ENCODE results near the gene HOXB5. TPM values are rescaled to one million over a fixed set of nuclear protein-coding genes. Genes with fewer than 3 reads are reported as not detected.

Gene HOXB5
- total RNA-seq, 1 donor from 2014 or later: not detected

DNA sequence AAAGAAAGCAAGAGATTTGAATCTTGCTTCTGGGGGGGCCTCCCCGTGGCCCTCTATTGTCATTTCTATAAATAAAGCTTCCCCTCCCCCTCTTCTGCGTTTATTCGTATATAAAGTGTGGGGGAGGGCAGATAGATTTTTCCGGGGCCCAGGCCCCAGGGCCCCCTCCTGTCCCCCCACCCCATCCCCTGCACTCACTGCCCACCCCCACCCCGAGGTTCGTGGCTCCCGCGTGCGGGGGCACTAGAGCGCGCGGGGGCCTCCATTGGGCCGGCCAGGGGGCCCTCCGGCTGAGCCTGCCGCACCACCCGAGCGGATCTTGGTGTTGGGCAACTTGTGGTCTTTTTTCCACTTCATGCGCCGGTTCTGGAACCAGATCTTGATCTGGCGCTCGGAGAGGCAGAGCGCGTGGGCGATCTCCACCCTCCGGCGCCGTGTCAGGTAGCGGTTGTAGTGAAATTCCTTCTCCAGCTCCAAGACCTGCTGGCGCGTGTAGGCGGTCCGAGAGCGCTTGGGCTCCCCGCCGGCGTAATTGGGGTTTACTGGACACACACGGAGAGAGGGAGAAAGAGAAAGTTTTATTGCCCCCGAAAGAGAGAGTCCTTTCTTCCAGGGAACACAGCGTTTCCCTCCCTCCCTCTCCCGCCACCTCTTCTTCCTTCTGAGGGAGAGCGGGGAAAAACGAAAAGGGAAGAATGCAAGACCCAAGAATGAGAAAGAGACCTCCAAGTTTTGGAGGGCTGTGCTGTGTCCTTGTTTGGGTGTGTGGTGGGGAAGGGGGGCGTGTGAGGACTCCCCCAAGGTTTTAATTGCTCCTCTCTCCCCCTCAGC, 16.9 kb downstream of the HOXB5 start:
- peak; percentile 45 to 54 for DNase-seq (ENCODE audit: low read depth in 2 of 2)

DNA sequence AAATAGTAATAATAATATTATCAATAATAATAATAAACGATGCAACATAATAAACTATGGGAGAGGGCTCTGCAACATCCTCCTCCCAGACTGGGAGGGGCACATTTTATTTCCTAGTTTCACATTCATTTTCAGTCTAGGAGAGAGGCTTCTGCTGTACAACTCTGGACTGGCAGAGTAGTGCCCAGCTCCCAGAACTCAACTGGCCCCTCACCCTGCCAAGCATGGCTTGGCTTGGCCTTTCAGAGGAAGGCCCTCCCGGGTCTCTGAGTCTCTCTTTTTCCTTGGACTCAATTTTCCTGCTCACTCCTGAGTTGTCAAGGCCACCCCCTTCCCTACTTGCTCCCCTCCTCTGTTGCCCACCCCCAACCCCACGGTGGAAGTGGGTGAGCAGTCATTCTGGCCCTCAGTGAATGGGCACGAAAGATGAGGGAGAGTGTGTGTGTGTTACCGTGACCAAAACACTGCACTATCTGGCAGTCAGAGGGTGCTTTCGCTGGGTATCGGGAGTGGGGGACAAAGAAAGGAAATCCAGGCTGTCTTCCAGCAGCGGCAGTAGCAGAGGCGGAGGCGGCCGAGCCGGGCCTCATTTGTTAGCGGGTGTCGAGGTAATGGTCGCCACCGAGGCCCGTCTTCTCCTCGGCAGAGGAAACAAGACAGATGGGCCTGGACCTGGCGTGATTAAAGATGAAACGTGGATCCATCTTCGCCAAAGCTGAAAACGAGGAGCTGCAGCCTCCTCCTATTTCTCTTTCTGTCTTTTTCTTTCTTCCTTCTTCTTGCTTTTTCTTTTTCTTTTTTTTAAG, 17.7 kb downstream of the HOXB5 start:
- DNase-seq (ENCODE audit: low read depth in 2 of 2): peak; percentile 46 to 48

DNA sequence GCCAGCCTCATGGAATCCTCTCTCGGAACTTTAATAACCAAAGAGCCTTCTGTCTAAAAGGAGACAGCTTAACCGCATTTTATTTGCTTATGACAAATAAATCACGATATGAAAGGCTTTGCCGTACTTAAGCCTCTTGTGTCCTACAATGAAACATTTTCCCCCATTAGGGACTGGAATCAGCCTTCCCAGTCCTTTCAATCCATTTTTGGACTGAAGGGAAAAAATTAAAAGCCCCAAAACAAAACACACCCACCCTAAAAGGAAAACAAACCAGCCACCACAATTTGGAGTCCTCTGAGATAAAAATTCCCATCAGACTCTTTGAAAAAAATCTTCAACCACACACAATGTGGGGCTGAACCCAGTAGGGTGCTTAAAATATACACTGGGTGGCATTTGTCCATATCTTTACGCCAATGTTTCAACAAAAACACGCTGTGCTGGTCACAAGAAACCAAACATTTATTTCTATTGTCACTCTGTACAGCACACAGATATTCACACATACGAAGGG, 18.5 kb downstream of the HOXB5 start:
- DNase-seq (ENCODE audit: low read depth in 2 of 2): no peak

DNA sequence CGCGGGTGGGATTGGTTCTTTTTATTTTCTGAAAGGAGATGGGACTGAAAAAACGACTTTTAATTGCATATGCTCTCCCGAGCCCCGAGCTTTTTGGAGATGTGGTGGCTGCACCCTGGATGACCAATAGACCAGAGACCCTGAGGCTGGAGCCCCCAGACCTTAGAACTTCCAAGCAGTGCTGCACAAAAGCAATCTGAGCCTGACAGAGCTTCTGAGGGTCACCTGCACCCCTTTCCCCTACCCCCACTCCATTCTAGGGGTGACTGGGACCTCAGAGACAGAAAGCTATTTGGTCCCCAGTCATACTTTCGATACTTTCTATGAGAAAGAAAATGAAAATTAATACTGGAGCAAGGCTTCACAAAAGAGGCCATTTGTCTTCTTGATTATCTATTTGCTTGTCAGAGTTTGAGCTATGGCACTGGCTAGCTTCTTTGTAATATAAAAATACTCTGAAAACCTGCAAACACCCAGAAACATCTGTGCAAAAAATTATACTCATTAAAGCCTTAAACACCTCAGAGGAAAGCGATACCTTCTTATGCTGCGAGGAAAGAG, 19.0 kb downstream of the HOXB5 start:
- no peak for DNase-seq (ENCODE audit: low read depth in 2 of 2)

DNA sequence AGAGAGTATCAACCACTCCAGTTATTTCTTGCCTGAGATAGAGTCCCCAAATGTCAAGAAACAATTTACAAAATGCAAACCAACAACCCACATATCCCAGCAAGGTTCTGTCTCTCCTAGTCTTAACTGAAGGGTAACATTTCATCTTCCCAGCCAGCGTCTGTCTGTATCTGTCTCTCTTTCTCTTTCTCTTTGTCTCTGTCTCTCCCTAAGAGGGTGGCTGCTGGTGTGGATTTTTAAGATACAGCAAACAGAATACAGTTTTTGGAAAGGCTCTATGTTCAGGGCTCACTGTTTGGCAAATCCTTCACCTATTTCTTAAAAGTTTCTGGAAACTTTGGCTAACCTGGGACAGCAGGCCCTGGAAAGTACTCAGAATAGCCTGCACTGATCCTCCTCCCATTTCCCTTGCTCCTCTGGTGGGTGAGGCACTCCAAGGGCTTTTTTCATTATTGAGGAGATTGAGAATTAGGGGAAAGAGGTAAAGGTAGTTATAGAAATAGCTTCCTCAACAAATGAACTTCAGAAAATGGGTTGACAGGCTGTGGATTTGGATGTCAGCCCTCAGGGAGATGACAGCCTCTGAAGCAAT, 21.7 kb downstream of the HOXB5 start:
- DNase-seq (ENCODE audit: low read depth in 2 of 2): no peak

DNA sequence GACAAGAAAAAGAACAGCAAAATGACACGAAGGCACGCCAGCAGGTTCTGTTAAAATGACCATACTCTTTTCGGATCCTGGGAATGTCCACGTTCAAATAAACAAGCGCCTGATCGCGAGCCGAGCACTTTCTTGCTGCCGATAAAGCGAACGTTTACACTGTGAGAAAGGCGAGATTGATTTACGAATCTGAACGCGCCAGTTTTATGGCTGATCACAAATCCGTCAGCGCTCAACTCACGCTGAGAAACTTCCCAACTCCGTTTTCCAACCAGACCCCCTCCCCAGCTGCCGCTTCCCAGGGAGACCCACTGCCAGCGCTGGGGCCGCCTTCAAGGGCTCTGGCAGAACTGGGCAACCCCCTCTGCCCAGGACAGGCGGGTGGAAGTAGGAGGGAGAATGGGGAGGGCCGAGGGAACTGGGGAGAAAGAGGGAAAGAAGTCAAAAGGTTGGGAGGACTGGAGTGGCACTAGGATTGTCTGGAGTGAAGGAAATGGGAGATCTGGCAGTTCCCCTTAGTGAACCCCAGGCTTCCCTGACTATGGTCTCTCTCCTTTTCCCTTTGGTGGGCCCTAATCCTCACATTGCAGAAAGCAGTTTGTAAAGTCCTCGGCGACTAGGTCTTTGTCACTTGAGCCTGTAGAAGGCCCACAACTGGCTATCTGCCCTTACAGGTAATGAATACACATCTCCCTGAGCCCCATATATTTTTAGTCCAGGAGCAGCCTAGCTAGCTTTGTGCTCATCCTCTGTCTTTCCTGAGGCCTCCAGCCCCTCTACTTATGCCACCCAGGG, 22.4 kb downstream of the HOXB5 start:
- DNase-seq (ENCODE audit: low read depth in 2 of 2): peak in 1 of 2 donors; percentile 28

DNA sequence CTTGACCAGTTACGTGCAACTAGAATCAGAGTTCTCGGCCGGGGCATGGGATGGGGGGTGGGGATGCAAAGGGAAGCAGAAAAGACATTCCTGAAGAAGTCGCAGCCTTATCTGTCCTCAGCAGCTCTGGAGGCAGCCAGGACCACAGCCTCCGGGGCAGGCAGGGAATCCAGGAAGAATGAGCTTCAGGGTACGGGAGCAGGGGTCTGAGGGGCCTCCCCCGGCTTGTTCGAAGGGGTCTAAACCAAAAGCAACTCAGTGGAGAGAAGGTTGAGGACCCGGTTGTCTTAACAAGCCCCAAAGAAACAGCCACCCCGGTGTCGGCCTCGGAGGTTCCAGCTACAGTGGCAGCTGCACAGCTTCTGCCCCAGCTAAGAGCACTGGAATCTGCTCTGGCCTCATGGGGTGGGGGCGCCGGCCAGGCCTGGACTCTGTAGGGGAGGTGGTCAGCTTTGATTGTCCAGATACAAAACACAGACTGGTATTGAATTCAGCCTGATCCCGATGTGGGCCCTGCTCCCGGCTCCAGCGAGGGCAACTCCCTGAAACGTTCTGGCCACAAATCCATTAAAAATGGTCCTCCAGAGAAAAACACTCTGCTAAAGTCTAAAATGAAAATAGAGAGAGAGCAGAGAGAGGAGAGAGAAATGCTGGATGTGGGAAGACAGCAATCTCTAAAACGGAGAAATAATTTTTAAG, 23.1 kb downstream of the HOXB5 start:
- peak in 1 of 2 donors; percentile 28 for DNase-seq (ENCODE audit: low read depth in 2 of 2)

DNA sequence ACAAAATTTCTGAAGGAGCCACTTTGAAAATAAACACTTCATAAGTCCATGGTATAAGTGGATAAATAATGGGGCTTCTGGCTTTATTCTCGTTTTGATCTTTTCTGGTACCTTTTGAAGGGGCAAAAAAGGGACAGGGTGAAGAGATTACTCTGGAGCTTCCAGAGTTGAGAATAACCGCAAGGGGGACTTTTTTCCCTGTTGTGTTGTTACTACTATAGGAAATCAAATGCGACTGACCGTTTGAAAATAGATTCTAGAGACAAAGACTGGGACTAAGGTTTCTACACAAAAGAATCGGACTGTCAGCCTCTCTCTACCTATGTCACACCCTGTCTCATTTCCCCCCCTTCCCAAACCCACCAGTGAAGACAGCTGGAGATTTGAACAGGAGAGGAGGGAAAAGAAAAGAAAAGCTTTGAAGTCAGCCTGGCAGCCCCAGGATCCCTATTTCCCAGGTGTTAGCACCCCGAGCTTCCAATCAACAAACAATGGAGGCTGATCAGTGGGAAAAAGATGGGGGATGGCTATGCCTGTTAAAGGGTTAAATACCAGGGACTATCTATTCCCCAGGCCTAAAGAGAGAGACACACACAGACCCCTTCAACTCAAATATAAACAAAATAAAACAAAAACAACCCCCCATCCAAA, 23.8 kb downstream of the HOXB5 start:
- DNase-seq (ENCODE audit: low read depth in 2 of 2): no peak

DNA sequence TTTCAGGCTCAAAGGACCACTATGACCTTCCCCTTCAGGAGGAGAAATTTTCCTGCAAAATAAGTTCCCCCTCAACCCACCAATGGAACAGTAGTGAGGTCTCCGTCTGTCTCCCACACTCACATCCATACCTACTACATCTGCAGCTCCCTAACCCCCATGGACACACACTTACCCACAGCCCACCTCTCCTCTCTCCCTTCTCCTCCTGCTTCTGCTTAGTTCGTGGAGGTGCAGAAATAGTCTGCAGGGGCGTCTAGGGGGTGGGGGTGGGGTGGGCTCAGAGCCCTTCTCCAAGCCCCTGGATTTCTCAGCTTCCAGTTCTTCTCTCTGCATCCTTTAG, 24.4 kb downstream of the HOXB5 start:
- no peak for DNase-seq (ENCODE audit: low read depth in 2 of 2)

DNA sequence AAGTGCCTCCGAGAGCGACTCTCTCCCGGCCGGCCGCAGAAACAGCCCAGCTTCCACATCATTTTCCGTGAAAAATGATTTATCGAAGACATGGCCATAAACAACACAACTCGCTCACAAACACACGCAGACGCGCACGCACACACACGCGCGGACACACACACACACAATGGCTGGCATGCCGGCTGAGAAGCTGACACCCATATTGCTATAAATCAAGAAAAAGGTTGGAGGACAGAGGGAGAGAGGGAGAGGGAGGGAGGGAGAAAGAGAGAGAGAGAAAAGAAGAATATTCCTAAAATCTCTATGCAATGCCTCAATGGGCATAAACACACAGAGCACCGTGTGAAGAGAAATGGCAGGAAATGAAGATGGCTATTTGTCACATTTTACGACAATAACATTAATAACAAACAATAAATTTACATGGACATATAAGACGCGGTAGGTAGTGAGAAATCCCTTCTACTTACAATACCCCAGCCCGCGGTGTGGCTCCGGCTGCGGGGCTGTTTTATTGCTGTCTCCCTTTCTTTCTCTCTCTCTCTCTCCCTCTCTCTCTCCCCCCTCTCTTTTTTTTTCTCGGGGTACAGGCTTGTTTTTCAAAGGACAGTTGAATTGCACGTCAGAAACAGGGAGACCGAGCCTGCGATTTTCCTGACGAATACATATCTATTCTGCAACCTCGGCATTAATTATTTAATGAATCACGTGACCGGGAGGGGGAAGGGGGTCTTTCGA, 24.9 kb downstream of the HOXB5 start:
- peak; percentile 62 to 64 for DNase-seq (ENCODE audit: low read depth in 2 of 2)

DNA sequence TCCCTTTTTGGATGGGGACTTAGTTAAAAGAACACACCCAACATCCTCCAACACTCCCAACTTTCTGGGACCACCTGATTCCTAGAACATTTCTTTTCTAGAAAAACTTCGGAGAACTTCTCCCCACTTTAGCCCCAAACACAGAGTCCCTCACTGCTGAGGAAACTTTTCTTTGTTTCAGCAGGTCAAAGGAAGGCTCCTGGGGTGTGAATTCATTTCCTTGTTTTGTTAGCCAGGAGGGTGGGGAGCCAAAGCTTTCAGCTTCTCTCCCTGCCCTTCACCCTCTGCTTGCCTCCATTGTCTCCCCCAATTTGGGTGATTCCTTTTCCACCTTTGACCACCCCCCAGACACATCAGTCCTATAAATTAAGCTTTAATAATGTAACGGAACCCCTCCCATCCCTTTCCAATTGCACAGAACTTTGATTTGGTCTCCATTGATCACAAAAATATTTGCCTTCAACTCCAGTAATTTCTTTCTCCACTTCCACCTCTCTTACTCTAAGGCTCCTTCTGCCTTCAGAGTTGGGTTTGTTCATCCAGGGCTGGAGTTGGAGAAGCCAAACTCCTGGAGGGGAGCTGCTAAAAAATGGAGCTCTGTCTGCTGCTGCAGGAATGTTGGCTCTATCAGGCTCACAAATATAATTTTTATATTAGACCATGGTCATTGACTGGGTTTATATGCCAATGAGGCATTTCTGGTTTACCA, 25.8 kb downstream of the HOXB5 start:
- DNase-seq (ENCODE audit: low read depth in 2 of 2): no peak

DNA sequence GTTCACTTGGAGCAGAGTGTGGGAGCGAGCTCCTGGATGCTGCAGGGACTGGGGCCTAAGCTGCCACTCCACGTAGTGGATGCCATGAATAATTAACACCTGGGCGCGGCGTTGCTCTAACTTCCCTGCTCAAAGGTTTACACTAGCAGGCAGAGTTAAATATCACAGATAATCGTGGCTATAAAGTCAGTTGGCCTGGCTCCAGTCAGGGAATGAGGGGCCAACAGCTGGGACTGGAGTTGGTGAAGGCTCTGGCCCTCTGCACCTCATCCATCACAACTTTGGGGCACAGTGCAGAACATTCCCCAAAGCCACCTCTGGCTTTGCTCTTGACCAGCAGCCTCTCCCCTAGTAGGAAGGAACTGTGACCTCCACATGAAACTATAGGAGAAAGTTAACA, 26.4 kb downstream of the HOXB5 start:
- DNase-seq (ENCODE audit: low read depth in 2 of 2): no peak

DNA sequence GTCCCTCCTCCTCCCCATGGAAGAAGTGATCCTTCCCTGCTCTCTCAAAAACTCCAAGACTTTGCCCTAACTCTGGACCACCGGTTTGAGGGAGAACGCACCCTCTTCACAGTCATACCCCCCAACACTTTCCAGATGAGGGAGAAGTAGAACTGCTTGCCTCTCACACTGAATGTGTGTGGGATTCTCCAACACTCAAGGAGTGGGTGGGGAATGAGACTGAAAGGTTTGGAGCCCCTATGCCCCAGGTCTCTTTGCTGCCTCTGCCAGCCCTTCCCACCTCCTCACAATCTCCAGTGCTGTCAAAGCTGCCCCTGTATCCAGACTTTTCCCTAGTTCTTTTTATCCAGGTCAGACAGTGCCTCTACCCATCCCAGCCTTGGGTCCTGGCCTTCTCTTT, 26.9 kb downstream of the HOXB5 start:
- DNase-seq (ENCODE audit: low read depth in 2 of 2): no peak

DNA sequence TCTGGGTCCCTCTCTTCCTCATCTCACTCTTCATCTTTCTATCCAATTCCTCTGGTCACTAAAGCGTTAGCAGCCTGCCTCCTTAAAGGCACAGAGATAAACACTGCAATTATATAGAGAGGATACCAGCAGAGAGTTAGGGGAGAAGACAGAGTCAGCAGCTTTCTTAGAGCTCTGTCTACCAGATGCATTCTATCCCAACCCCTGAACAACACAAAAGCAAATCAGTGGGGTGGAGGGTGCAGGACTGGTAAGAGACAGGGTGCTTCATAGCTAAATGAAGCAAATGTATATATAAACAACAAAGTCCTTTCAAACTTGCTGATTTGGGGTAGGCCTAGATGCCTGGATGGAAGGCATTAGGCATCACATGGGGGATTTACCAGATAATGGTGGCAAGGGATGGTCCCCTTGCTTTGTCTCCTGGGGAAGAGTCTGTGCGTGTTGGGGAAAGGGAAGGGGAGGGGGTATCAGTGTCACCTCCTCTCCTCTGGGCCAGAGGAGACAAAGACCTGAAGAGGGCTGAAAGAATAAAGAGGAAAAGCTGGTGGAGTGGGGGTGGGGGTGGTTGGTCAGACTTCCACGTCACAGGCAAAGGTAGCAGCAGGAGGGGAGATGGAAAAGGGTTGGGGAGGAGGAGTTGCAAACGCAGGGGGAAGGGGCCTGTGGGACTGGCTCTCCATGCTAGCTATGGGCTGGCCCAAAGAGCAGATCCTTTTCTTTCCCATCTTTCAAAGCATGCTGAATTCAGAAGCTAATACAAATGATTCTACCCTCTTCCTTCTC, 27.5 kb downstream of the HOXB5 start:
- no peak for DNase-seq (ENCODE audit: low read depth in 2 of 2)

DNA sequence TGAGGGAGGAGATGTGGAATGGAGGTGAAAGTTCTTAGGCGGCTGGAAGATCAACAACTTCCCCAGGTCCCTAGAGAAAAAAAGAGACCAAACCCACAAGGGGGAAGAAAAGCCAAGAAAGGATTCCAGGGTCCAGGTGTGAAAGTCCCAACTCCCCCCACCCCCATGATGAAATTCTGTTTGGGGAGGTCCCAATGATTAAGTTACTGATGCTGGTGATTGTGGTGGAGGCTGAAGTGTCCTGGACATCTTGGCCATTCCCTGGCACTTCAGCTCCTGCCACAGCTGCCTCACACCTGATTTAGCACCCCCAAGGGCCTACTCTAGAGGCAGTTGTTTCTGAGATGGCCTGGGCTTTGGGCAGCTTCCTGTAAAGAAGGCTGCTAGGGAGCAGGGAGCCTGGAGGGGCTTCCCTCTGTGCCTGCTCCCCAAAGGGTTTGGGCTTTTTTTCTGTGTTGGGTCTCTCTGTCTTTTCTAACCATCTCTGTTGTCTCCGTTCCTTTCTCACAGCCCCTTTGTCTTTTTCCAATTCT, 28.5 kb downstream of the HOXB5 start:
- no peak for DNase-seq (ENCODE audit: low read depth in 2 of 2)

DNA sequence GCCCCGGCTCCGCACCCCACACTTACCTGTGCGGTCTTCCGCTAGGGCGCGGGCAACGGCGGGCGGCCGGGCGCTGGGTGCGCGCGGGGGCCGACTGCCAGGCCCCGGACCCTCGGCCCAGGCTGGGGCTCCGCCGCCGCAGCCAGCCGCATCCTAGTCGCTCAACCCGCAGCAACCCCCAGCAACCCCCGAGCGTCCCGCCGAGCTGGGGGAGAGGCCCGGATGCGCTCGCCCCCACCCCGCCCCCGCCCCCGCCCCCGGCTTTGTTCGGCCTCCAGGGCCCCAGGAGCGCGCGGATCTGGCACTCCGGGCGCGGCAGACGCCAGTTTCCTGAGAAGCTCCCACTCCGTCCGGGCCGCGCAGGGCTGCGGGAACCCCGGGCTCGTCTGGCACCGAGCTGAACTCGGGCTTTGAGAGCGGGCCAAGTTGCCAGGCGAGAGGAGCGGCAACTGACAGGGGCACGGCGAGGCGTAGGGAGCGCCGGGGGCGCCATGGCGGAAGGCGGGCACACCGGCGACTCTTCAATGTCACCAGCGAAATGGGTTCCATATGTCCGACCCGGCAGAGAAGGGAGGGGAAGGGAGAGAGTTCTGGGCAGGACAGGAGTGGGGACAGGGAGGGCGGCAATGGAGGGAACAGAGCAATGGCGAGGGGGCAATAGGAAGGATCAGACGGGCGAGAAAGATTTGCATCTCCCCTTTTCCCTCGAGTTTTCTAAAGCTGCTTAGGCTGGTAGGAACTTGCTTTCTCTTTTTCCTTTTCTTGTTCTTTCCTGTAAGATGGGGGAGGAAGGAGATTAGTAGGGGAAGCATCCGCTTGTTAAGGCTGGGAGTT, 29.2 kb downstream of the HOXB5 start:
- DNase-seq (ENCODE audit: low read depth in 2 of 2): peak; percentile 45 to 52

DNA sequence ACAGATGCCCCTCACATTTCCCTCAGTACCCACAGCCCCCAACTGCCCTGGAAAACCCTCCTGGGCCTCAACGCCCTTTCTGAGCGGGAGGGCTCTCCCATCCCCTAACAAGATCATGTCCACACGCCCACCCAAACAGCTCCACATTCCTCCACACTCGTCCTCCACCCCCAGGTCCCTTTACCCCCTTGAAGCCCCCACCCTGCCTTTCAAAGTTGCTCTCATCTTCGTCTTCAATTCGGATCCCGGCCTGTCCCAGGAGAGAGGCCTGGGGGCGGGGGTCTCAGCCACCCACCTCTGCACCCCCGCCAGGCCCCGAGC, 29.8 kb downstream of the HOXB5 start:
- DNase-seq (ENCODE audit: low read depth in 2 of 2): no peak
